GM18870 (cell line): ENCODE measurements around the gene PTHLH.

Source experiments
- ATAC-seq: cut with Tn5 transposase; IDR thresholded peaks from one replicate; pipeline ENCODE4 v1.9.1; 2021; ENCODE audit warnings: moderate library complexity; ENCODE audit not compliant: unreplicated experiment

The PTHLH gene

DNA sequence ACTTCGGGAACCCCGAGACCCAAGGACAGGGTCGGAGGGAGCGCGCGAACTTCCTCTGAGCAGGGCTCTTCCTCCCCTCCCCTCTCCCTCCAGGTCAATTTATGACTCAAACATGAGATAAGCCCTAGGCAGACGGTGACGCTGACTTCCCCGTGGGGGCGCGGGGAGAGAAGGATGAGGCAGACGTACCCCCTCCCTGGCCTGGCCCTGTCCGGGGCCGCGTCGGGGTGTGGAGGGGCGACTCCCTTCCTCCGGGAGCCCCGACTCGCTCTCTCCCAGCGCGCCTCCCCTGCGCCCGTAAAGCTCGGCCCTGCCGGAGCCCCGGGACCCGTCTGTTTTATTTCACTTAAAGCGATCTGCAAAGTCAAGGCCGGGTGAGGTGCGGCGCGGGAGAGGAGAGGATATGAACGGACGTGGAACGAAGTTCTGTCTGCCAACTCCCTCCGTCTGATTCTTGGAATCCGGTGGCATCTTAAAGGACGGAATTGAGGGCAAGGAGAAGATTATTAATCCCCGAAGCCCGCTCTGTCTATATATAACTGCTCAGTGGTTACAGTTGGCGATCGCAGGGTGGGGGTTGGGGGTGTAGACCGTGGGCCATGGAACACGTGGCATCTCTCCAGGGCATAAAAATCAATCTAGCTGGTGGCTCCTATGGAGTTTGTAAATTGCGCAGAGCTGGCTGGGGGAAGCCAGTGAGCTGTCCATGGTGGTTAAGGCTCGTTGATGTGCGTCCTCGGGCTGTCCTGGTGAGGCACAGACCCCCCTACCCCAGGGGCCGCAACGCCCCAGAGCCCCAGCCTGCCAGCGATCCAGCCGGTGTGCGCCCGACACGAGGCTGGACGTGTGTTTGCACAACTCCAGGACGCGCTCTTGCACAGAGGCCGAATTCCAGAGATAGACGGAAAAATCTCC is 2.9 kb upstream of the PTHLH start:
- no peak for ATAC-seq

GRCh38 chr12:27974735-27975221 is 2.2 kb upstream of the PTHLH start:
- no peak for ATAC-seq

DNA sequence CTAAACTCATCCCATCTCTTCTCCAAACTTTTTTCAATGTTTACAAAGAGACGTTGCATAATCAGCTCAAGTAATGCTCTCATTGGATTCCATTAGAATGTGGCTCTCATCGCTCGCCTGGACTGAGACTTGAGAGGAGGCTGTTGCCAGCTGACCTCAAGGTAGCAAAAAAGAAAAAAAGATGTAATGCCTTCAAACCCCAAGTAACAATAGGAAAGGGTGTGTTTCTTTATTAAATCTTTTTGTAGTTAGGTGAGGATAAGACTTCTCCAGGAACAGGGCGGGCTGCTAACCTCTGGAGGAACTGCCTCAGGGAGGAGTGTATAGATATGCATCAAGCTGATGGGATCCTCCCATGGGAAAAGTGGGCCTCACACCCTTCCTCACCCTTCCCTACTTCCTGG is 956 bp upstream of the PTHLH start:
- no peak for ATAC-seq

- ATAC-seq, result no peak
Observed at GRCh38 chr12:27971606-27972005, 927 bp downstream of the PTHLH start.

DNA sequence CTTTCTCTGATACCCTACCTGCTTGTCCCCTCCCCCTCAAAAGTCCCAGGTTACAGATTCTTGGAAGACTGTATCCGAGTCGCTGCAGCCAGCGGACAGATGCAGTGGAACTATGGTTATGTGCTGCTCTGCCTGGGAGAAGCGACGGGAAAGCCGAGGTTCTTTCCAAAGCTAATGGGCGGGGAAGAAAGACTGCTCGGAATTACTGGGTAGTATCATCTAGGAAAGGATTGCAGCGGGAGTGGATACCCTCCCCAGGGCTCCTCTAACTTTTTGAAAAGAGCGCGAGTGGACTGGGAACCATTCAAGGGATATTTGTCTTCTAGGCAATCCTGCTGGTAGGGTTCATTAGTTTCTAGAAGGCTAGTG is 1.4 kb downstream of the PTHLH start:
- no peak for ATAC-seq

- ATAC-seq, result no peak
Observed at GRCh38 chr12:27970401-27971120, 2.0 kb downstream of the PTHLH start.

GRCh38 chr12:27969624-27970400 is 2.7 kb downstream of the PTHLH start:
- peak; percentile 88 for ATAC-seq

- ATAC-seq, result no peak
Observed at GRCh38 chr12:27968972-27969623, 3.4 kb downstream of the PTHLH start.

GRCh38 chr12:27967551-27968054 is 4.9 kb downstream of the PTHLH start:
- ATAC-seq, result no peak

DNA sequence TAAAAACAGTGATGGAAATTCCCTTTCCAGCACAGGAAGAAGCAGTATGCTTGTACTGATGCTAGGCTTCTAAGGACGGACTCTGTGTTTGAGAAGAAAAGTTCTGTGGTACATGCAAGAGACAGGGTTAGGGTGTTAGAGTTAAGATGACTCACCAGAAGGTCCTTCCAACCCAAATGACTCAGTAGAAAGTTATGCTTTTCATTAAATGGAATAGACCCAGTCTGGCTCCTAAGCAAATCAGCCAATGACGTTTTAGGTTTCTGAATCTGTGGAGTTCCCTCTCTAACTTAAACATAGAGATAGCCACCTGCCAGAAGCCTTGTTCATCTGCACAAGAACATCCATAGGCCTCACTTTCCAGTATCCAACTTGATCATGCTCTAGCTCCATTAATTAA is 5.7 kb downstream of the PTHLH start:
- no peak for ATAC-seq

DNA sequence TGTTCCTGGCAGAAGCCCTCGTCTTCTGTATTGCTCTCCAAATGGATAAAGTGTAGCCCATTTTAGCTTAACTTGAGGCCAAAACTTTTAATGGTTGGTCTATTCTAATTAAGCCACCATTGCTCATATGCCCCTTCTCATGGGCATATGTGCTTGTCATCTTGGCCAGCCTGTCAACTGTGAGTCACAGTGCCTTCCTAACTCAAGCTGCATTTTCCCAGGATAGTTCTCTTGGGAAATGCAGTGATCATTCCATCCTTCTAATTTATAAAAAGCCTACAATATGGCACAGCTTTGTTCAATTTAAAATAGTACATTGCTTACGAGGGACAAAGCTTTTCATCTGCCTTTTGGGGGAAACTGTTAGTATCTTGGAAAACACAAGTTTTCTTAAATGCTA is 6.6 kb downstream of the PTHLH start:
- ATAC-seq, result no peak

GRCh38 chr12:27965411-27965810 is 7.1 kb downstream of the PTHLH start:
- ATAC-seq, result no peak

GRCh38 chr12:27964123-27964522 is 8.4 kb downstream of the PTHLH start:
- no peak for ATAC-seq

GRCh38 chr12:27960821-27961220 is 11.7 kb downstream of the PTHLH start:
- no peak for ATAC-seq

- no peak for ATAC-seq
Observed at GRCh38 chr12:27958675-27959074, 13.9 kb downstream of the PTHLH start.

DNA sequence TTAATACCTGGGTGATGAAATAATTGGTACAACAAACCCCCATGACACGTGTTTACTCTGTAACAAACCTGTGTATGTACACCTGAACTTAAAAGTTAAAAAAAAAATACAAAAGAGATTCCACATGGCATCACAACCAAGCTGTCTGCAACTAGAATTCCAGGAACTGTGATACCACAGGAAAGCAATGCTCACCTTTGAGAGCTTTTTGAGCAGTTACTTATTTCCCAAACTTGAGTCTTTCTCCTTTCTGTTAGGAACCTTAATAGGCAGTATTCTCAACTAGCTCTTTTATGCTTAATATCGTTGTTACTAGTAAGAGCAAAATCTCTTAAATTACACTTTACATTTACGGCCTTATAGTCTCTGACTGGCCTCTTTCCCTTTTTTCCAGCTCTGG is 15.2 kb downstream of the PTHLH start:
- ATAC-seq, result no peak

- ATAC-seq, result no peak
Observed at GRCh38 chr12:27953817-27954216, 18.7 kb downstream of the PTHLH start.

DNA sequence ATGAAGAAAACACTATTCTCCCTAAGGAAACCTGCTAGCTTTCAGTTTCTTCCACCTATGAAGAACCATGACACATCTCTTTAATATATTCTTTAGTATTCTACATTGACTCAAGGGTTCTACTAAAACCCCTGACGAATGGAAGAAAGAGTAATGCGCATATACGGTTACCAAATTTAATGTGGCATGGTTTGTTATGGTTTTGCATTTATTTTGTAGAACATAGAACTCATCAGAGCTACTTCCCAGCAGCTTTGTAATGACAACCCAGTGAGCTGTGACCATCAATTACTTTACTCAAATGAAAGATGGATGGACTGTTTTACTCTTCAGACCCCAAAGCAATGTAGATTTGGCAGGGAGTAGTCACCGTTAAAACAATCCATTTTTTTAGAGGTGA is 19.2 kb downstream of the PTHLH start:
- ATAC-seq, result no peak

DNA sequence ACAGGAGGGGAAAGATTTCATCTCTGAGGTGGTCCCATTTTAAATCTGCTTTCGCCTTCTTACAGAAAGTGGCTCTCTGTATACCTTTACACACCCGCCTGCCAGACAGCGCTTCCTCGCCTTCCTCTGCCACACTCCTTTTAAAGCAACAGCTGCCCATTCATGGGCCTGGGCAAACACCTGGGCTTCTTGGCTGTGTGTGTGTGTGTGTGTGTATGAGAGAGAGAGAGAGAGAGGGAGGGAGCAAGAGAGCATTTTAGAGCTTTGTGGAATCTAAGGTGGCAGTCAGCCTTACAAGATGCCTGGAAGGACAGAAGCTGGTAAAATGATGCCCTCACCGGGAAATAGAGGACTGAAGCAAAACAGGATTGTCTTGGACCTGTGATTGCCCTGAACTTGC is 20.0 kb downstream of the PTHLH start:
- ATAC-seq, result no peak

GRCh38 chr12:27951898-27952297 is 20.6 kb downstream of the PTHLH start:
- ATAC-seq, result no peak

- no peak for ATAC-seq
Observed at GRCh38 chr12:27946421-27946820, 26.1 kb downstream of the PTHLH start.
